Adrenal gland (tissue), 12 donors: ENCODE data around the gene PLAAT4. TPM values are rescaled to one million over a fixed set of nuclear protein-coding genes. Genes with fewer than 3 reads are reported as not detected.

Source experiments
- DNase-seq, 7 donors: peaks; one replicate each; pipeline ENCODE4 v3.0.0-alpha.2; 2019 to 2020
- H3K27ac ChIP-seq, 5 donors: fragments of 200-600 bp; sonication (generic) in 4 of 5; 1 replicate in 3 of 5; 2 replicates in 2 of 5; pipeline versions ENCODE4 v1.5.1 to v1.8.0; 2016 to 2020; ENCODE audit warnings: mild to moderate bottlenecking in 1 of 5
- H3K27me3 ChIP-seq: fragments of 200-600 bp; 2 replicates; pipeline ENCODE4 v1.8.0; 2021
- H3K36me3 ChIP-seq, 2 donors: fragments of 200-600 bp; replicated peaks in 1 of 2; 1 replicate in 1 of 2; 2 replicates in 1 of 2; pipeline versions ENCODE4 v1.5.1 to v1.8.0; 2018 to 2022
- H3K4me1 ChIP-seq, 2 donors: fragments of 200-600 bp; replicated peaks in 1 of 2; 1 replicate in 1 of 2; 2 replicates in 1 of 2; pipeline versions ENCODE4 v1.5.1 to v1.8.0; 2018 to 2021
- H3K4me3 ChIP-seq, 4 donors: fragments of 200-600 bp; sonication (generic) in 3 of 4; one replicate each; pipeline ENCODE4 v1.5.1; 2016 to 2018
- H3K9me3 ChIP-seq, 3 donors: fragments of 200-600 bp; sonication (generic) in 1 of 3; replicated peaks in 1 of 3; 1 replicate in 2 of 3; 2 replicates in 1 of 3; pipeline versions ENCODE4 v1.5.1 to v1.8.0; 2016 to 2021
- CTCF ChIP-seq, 6 experiments: fragments of 450-650 bp in 4 of 6; fragments of 200-600 bp in 2 of 6; sonication (generic) in 1 of 6; IDR thresholded peaks; 1 replicate in 5 of 6; 2 replicates in 1 of 6; pipeline versions ENCODE4 v1.5.1 to v1.8.0; 2016 to 2021; ENCODE audit warnings: antibody characterized with exemption in 6 of 6, mild to moderate bottlenecking in 2 of 6, moderate library complexity in 1 of 6
- POLR2A ChIP-seq, 2 donors: fragments of 450-650 bp; IDR thresholded peaks; one replicate each; pipeline ENCODE4 v1.6.1; 2017; ENCODE audit warnings: antibody characterized with exemption in 2 of 2, mild to moderate bottlenecking in 2 of 2, moderate library complexity in 1 of 2
- WGBS, 4 donors: extraction: QIAGEN DNeasy Blood & Tissue Kit in 2 of 4; methylation state at CpG; one replicate each; pipeline versions ENCODE4 v1.1.5 to v1.1.7; 2013 to 2017; 5-methylcytosine and 5-hydroxymethylcytosine counted together
- intact Hi-C, 2 donors: fragments of 100-400 bp; cut with DNase I; formaldehyde crosslinking; loops; one replicate each; pipeline versions ENCODE4 v1.14.1 to v1.15.0; 2022 to 2023
- polyA plus RNA-seq, 3 donors: library from polyadenylated mRNA; stranded (reverse); fragments of 200-250 nt in 2 of 3; fragments of 350-450 nt in 1 of 3; fragmentation: Illumina TruSeq in 1 of 3; extraction: RNeasy Lipid Tissue Mini Kit (QIAGEN cat#74804) in 1 of 3; gene quantifications; one replicate each; pipeline ENCODE4 v1.2.3, GENCODE V29; 2013 to 2014
- total RNA-seq, 9 donors: library from RNA; depleted of rRNA in 4 of 9; stranded (reverse); fragments of >200 nt in 4 of 9; fragments of 120-200 nt in 1 of 9; fragmentation: NEBNext Ultra II Directional in 1 of 9; extraction: Animal tissue kit (Norgen Biotek cat#: 25700) in 1 of 9; gene quantifications; one replicate each; pipeline versions ENCODE4 v1.1.0 to v1.2.4, GENCODE V29; 2013 to 2023
- donor health status: healthy with polysubstance abuse.
- donor health status: Bipolar disorder and iron deficiency.
- donor health status: DM: yes; HTN: yes; CAD: no.
- donor health status: DM: no; HTN: no; CAD: no.
- donor health status: DM: no; HTN: no; CAD: no.
- donor health status: DM: yes; HTN: yes; CAD: no.

The PLAAT4 gene
- total and polyA plus RNA-seq, 12 donors, result 3.7 to 49.5 (median 27.1) TPM

- Histone ChIP-seq H3K36me3 (no peaks in the 10 kb centered on the region), H3K9me3 (no peaks in the 10 kb centered on the region), H3K4me3 (no peak overlapping the region), H3K27me3 (no peaks in the 10 kb centered on the region), H3K27ac (no peak overlapping the region), H3K4me1 (no peaks in the 10 kb centered on the region)
- peak in 1 of 7 donors; percentile 14 for DNase-seq
- 74 to 87% (median 79%) methylated on average over 24 to 27 of the region's 27 CpGs for WGBS, 4 donors
- no peak for TF ChIP-seq CTCF (IDR thresholded peaks at IDR 0.05)
- no peak for TF ChIP-seq POLR2A (IDR thresholded peaks at IDR 0.05)
- intact Hi-C loops, result no loop called here
Measured at GRCh38 chr11:63551091-63551888, 14.7 kb downstream of the PLAAT4 start.

GRCh38 chr11:63551889-63552266, 15.3 kb downstream of the PLAAT4 start:
- 82 to 98% (median 86%) methylated on average over 4 to 6 of the region's 6 CpGs for WGBS, 4 donors
- H3K9me3 ChIP-seq, result no peaks in the 10 kb centered on the region
- TF ChIP-seq CTCF (IDR thresholded peaks at IDR 0.05) (no peak), POLR2A (IDR thresholded peaks at IDR 0.05) (no peak)
- H3K27ac ChIP-seq, result no peak overlapping the region
- peak in 1 of 7 donors; percentile 46 for DNase-seq
- intact Hi-C loops, result no loop called here
- no peak overlapping the region for H3K4me3 ChIP-seq
- H3K27me3 ChIP-seq, result no peaks in the 10 kb centered on the region
- H3K36me3 ChIP-seq, result no peaks in the 10 kb centered on the region
- H3K4me1 ChIP-seq, result no peaks in the 10 kb centered on the region

- H3K36me3 ChIP-seq, result no peaks in the 10 kb centered on the region
- no peaks in the 10 kb centered on the region for H3K27me3 ChIP-seq
- WGBS, 4 donors, result 84 to 91% (median 86%) methylated on average over 7 of the region's 7 CpGs
- intact Hi-C loops, result no loop called here
- H3K4me1 ChIP-seq, result no peaks in the 10 kb centered on the region
- H3K9me3 ChIP-seq, result no peaks in the 10 kb centered on the region
- H3K4me3 ChIP-seq, result no peak overlapping the region
- TF ChIP-seq CTCF (IDR thresholded peaks at IDR 0.05) (no peak), POLR2A (IDR thresholded peaks at IDR 0.05) (no peak)
- H3K27ac ChIP-seq, result no peak overlapping the region
- DNase-seq, result peak in 1 of 7 donors; percentile 34
Measured at GRCh38 chr11:63552921-63553320, 16.3 kb downstream of the PLAAT4 start.

- 68 to 71% (median 69%) methylated on average over 7 to 8 of the region's 8 CpGs for WGBS, 4 donors
- TF ChIP-seq POLR2A (IDR thresholded peaks at IDR 0.05) (no peak), CTCF (IDR thresholded peaks at IDR 0.05) (no peak)
- Histone ChIP-seq H3K36me3 (no peaks in the 10 kb centered on the region), H3K9me3 (no peaks in the 10 kb centered on the region), H3K27me3 (no peaks in the 10 kb centered on the region), H3K4me1 (no peaks in the 10 kb centered on the region), H3K4me3 (no peak overlapping the region), H3K27ac (no peak overlapping the region)
- peak in 1 of 7 donors; percentile 44 for DNase-seq
- intact Hi-C loops, result no loop called here
Measured at GRCh38 chr11:63553759-63554158, 17.2 kb downstream of the PLAAT4 start.
